Vagina (tissue), 2 donors: ENCODE measurements around the gene PXN. TPM values are rescaled to one million over a fixed set of nuclear protein-coding genes. Genes with fewer than 3 reads are reported as not detected.

Source experiments
- DNase-seq, 2 donors: peaks; one replicate each; pipeline ENCODE4 v3.0.0-alpha.2; 2017; ENCODE audit errors: extremely low spot score in 2 of 2
- H3K27ac ChIP-seq: fragments of 200-600 bp; sonication (generic); one replicate; pipeline ENCODE4 v1.5.1; 2019
- H3K27me3 ChIP-seq: fragments of 200-600 bp; sonication (generic); one replicate; pipeline ENCODE4 v1.5.1; 2019
- H3K36me3 ChIP-seq, 2 donors: fragments of 200-600 bp; sonication (generic); one replicate each; pipeline ENCODE4 v1.5.1; 2017 to 2019
- H3K4me1 ChIP-seq: fragments of 200-600 bp; sonication (generic); one replicate; pipeline ENCODE4 v1.5.1; 2019
- H3K4me3 ChIP-seq, 2 donors: fragments of 200-600 bp; sonication (generic); 1 replicate in 1 of 2; 2 replicates in 1 of 2; pipeline ENCODE4 v1.5.1; 2016 to 2019
- H3K9me3 ChIP-seq: fragments of 200-600 bp; sonication (generic); one replicate; pipeline ENCODE4 v1.5.1; 2019
- POLR2A ChIP-seq, 2 donors: fragments of 450-650 bp; IDR thresholded peaks; one replicate each; pipeline ENCODE4 v1.6.1; 2017; ENCODE audit warnings: antibody characterized with exemption in 2 of 2, mild to moderate bottlenecking in 2 of 2, moderate library complexity in 2 of 2
- POLR2AphosphoS5 ChIP-seq, 2 donors: sonication (generic); formaldehyde crosslinking; IDR thresholded peaks; one replicate each; pipeline ENCODE4 v1.9.0; 2017; ENCODE audit warnings: antibody characterized with exemption in 2 of 2, mild to moderate bottlenecking in 2 of 2, low read depth in 1 of 2; ENCODE audit not compliant: insufficient read depth in 1 of 2
- intact Hi-C: fragments of 100-400 bp; cut with DNase I; formaldehyde crosslinking; loops from one replicate; pipeline ENCODE4 v1.15.1; 2023
- total RNA-seq: library from RNA; depleted of rRNA; stranded (reverse); fragments of >200 nt; gene quantifications from one replicate; pipeline ENCODE4 v1.2.3, GENCODE V29; 2016
- TF ChIP-seq, protein P1 (sequence below), 3 experiments: fragments of 450-650 bp in 2 of 3; fragments of 200-600 bp in 1 of 3; sonication (generic) in 1 of 3; IDR thresholded peaks; one replicate each; pipeline ENCODE4 v1.5.1; 2017 to 2019; ENCODE audit warnings: antibody characterized with exemption in 3 of 3, mild to moderate bottlenecking in 2 of 3, moderate library complexity in 2 of 3

The PXN gene
- total RNA-seq, 1 donor from 2014 or later = 95.3 TPM

- Histone ChIP-seq H3K27me3 (no peaks in the 10 kb centered on the region), H3K36me3 (no peaks in the 10 kb centered on the region), H3K4me3 (no peak overlapping the region), H3K27ac (no peak overlapping the region), H3K9me3 (no peaks in the 10 kb centered on the region), H3K4me1 (peaks cover 79% of the 10 kb centered on the region)
- TF ChIP-seq, protein P1, sequence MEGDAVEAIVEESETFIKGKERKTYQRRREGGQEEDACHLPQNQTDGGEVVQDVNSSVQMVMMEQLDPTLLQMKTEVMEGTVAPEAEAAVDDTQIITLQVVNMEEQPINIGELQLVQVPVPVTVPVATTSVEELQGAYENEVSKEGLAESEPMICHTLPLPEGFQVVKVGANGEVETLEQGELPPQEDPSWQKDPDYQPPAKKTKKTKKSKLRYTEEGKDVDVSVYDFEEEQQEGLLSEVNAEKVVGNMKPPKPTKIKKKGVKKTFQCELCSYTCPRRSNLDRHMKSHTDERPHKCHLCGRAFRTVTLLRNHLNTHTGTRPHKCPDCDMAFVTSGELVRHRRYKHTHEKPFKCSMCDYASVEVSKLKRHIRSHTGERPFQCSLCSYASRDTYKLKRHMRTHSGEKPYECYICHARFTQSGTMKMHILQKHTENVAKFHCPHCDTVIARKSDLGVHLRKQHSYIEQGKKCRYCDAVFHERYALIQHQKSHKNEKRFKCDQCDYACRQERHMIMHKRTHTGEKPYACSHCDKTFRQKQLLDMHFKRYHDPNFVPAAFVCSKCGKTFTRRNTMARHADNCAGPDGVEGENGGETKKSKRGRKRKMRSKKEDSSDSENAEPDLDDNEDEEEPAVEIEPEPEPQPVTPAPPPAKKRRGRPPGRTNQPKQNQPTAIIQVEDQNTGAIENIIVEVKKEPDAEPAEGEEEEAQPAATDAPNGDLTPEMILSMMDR (IDR thresholded peaks at IDR 0.05) = no peak
- no peak for TF ChIP-seq POLR2A (IDR thresholded peaks at IDR 0.05)
- TF ChIP-seq POLR2AphosphoS5 (IDR thresholded peaks at IDR 0.05; ENCODE audit: insufficient read depth in 1 of 2, low read depth in 1 of 2) = no peak
- no peak for DNase-seq
- intact Hi-C loops = no loop called here
These were observed 22.4 kb downstream of the PXN start for GRCh38 chr12:120242971-120243699.

- Histone ChIP-seq H3K4me3 (no peak overlapping the region), H3K27ac (no peak overlapping the region), H3K36me3 (no peaks in the 10 kb centered on the region), H3K4me1 (peaks cover 79% of the 10 kb centered on the region), H3K27me3 (no peaks in the 10 kb centered on the region), H3K9me3 (no peaks in the 10 kb centered on the region)
- TF ChIP-seq POLR2AphosphoS5 (IDR thresholded peaks at IDR 0.05; ENCODE audit: insufficient read depth in 1 of 2, low read depth in 1 of 2) (no peak), POLR2A (IDR thresholded peaks at IDR 0.05) (no peak)
- TF ChIP-seq, protein P1 (IDR thresholded peaks at IDR 0.05) = no peak
- intact Hi-C loops = no loop called here
- DNase-seq = no peak
These were observed 23.2 kb downstream of the PXN start for GRCh38 chr12:120242275-120242799.

GRCh38 chr12:120241561-120242274 is 23.8 kb downstream of the PXN start:
- no peak overlapping the region for H3K4me3 ChIP-seq

DNA sequence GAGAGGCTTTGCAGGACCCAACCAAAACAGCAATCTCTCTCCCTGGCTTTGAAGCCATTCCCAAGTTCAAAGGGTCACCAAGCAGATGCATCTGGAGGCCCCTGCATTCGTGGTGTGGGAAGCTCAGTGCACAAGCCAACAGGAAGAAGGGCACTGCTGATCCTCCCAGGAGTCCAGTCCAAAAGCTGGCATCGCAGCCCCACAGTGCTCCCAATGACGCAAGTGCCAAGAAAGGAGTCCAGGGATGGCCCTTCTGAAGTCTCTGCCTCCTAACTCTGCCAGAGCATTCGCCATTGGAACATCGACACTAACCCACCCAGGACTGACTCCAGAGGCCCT is 25.1 kb downstream of the PXN start:
- TF ChIP-seq, protein P1 (IDR thresholded peaks at IDR 0.05) = no peak
- TF ChIP-seq POLR2AphosphoS5 (IDR thresholded peaks at IDR 0.05; ENCODE audit: insufficient read depth in 1 of 2, low read depth in 1 of 2) (no peak), POLR2A (IDR thresholded peaks at IDR 0.05) (no peak)
- intact Hi-C loops = no loop called here
- H3K36me3 ChIP-seq = no peaks in the 10 kb centered on the region
- DNase-seq = no peak
- H3K27ac ChIP-seq = no peak overlapping the region
- no peak overlapping the region for H3K4me3 ChIP-seq
- peaks cover 94% of the 10 kb centered on the region for H3K4me1 ChIP-seq
- no peaks in the 10 kb centered on the region for H3K27me3 ChIP-seq
- H3K9me3 ChIP-seq = no peaks in the 10 kb centered on the region

More at GRCh38 chr12:120241561-120242274, 23.8 kb downstream of the PXN start:
- Histone ChIP-seq H3K36me3 (no peaks in the 10 kb centered on the region), H3K27me3 (no peaks in the 10 kb centered on the region), H3K4me1 (peaks cover 82% of the 10 kb centered on the region), H3K27ac (peak overlapping the region; percentile 9), H3K9me3 (no peaks in the 10 kb centered on the region)
- DNase-seq = no peak
- no peak for TF ChIP-seq POLR2A (IDR thresholded peaks at IDR 0.05)
- TF ChIP-seq POLR2AphosphoS5 (IDR thresholded peaks at IDR 0.05; ENCODE audit: insufficient read depth in 1 of 2, low read depth in 1 of 2) = no peak
- TF ChIP-seq, protein P1 (IDR thresholded peaks at IDR 0.05) = no peak
- intact Hi-C loops = no loop called here
